CD4-positive, alpha-beta T cell treated with Interleukin-4 for 4 hours (primary cell): Measurements from ENCODE around the gene SLK.

ENCODE experiments used
- DNase-seq: peaks from one replicate; pipeline ENCODE4 v3.0.0-alpha.2; 2020

The SLK gene

GRCh38 chr10:104034401-104035193 is 67.7 kb downstream of the SLK start:
- no peak for DNase-seq

DNA sequence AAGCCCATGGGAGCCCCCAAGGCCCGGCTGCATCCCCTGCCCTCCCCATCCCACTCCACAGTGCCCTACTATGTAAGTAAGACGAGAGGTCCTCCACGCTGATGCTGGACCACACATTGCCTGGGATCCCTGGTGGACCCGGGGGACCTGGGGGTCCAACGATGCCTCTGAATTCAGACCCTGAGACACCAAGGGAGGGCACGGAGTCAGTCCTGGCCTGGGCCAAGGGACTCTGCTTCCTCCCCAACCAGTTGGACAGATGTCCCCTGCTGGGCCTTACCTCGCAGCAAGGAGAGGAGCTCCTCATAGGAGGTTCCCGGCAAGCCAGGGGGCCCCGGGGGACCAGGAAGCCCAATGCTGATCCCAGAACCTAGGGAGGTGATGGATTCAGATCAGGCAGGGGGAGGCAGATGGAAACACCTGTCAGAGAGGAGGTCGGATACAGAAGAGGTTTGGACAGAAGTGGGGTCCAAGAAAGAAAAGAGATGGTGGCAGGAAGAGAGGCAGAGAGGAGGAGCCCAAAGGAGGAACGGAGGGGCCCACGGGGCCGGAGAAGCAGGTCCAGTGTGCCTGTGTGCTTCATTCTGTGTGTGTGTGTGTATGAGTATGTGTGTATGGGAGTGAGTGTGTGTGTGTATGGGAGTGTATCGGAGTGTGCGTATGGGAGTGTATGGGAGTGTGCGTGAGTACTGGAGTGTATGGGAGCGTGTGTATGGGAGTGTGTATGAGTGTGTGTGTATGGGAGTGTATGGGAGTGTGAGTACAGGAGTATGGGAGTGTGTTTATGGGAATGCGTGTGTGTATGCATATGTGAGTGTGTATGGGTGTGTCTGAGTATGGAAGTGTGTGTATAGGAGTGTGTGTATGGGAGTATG is 68.5 kb downstream of the SLK start:
- no peak for DNase-seq

- no peak for DNase-seq
Measured at GRCh38 chr10:104036069-104036384, 69.1 kb downstream of the SLK start.

GRCh38 chr10:104036518-104037260 is 69.7 kb downstream of the SLK start:
- DNase-seq = no peak

DNA sequence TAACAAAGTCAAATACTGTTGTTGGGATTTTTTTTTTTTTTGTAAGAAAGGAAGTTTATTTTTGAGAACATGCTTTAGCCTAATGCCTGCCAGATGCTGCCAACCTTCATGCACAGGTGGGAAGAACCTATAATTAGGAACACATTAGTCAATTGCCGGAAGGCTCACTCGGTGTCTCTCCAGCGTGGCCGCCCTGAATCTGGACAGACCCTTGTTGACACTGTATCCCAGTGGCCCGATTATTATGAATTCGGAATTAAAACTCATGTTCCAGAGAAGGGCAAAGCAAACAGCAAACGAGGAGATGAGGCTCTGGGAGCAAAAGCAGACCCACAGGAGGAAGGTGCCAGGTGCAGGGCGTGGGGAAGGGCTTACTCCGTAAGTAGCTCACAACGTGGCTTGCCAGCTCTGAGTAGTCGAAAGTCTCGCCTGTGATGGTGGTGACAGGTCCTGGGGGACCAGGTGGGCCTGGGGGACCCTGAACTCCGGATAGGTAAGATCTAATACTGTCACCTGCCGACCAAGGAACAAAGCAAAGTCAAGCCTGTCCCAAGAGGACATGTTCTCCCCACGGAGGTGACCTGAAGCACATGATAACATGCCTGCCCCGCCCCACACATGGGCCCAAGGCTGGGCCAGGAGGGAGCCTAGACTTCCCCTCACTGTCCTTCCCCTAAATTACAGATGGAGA is 70.5 kb downstream of the SLK start:
- no peak for DNase-seq

DNA sequence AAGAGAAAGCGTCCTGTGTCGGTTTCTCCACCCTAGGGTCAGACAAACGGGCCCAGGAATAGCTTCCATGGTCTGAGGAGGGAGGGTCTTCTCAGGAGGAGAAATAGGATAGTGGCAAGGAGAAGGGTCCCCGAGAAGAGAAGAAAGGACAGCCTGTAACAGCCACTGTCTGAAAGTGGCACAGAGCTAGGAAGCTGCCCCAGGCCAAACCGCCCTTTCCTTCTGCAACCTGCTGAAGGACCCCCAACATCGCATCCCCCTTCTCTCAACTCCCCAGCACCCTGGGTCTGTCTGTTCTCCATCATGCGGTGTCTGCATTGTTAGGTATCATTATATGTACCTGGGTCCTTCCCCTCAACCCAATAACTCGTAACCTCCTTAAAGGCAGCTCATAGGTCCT is 71.6 kb downstream of the SLK start:
- DNase-seq = no peak

GRCh38 chr10:104038958-104039752 is 72.2 kb downstream of the SLK start:
- DNase-seq = no peak

- no peak for DNase-seq
Measured at GRCh38 chr10:104040382-104040781, 73.4 kb downstream of the SLK start.

GRCh38 chr10:104040862-104041789 is 74.2 kb downstream of the SLK start:
- DNase-seq = no peak

DNA sequence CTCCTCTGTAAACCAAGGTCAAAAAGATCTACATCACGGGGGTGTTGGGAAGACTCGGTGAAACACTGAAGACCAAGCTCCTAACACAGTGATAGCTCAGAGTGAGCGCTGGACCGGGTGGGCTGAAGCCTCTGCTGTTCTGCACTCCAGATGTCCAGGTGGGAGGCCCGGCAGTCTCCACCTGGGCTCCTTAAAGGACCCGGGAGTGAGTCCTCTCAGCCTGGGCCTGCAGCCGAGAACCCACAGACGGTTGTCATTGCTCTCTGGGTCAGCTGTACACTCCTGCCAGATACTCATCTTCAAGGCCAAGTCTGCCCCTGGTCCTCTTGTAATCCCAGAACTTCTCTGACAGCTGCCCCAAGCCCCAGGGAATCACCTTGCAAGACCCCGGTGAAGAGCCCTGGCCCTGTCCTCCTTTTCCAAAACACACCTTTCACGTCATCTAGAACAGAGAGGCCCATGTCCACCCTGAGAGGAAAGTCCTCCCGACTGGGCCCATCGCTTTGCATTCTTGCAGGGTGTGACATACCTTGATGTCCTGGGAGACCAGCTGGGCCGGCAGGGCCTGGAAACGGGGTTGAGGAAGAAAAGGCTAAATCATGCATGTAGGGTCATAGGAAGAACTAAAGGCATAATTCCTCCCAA is 75.1 kb downstream of the SLK start:
- DNase-seq = no peak

DNA sequence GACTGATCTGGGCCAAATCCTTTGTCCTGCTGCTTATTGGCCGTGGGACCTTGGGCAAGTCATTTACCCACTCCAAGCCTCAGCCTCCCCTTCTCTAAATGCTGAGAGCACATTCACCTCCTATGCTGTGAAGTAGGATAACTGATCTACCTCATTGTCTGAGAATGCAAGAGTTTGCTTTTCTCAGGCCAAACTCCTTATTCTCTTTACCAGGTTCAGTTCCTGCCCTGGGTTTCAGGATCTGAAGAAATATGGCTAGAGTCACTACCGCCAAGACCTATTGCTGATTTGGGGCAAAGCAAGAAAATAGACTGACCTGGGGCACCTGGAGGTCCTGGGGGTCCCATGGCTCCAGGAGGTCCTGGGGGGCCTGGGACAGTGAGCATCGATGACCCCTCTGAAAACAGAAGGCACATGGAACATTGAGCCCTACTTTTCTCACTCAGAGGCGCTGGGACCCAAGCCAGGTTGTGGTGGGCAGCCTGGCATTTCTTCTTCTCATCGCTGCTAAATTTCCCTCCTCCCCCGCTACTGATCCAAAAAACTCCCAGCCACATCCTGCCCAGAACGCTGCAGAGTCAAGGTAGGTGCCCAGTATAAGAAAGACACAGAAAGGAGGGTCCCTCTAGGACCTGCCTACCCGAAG is 76.4 kb downstream of the SLK start:
- no peak for DNase-seq

- DNase-seq = no peak
Measured at GRCh38 chr10:104043854-104044253, 76.9 kb downstream of the SLK start.

DNA sequence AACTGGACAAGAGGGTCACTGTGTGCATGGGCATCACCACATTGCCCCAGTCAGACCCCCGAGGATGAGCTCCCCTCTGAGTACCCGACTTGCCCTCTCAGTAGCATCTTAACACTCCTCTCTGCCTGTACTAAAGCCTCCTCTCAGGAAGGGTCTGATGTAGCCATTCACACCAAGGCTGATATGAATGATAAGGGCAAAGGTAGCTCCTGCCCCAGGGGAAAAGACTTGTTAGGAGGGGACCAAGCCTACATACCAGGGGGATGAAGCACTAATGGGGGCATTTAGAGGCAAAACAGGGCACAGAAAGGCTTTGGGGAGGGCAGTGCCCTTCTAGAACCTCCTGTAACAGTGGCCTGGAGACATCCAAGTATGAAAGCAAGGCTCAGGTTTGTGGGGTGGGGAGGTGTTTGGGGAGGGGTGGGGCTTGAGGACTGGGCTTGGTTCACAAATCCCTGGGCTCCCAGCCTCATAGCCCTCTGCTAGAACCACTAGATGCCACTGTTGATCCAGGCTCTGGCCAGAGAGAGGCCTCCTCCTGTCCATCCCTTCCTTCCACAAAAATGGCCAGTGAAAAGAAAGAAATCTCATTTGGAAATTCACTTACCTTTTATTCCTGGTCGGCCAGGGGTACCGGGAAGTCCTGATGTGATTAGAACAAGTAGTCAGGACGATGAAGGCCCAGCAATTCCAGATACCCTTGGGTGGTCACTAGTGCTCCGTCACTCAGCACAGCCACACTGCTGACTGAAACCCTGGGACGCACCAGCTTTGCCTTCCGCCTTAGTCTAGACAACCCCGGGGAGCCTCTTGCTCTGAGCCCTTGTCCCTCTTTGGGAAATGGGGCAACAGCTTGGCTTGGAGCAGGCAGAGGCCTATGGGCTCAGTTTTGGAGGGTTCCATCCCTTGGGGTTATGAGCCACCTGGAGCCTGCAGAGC is 78.5 kb downstream of the SLK start:
- DNase-seq = no peak

- DNase-seq = no peak
Measured at GRCh38 chr10:104046651-104047050, 79.7 kb downstream of the SLK start.

- no peak for DNase-seq
Measured at GRCh38 chr10:104049504-104050250, 82.7 kb downstream of the SLK start.

GRCh38 chr10:104052431-104052830 is 85.5 kb downstream of the SLK start:
- DNase-seq = no peak

- no peak for DNase-seq
Measured at GRCh38 chr10:104053201-104053600, 86.3 kb downstream of the SLK start.

DNA sequence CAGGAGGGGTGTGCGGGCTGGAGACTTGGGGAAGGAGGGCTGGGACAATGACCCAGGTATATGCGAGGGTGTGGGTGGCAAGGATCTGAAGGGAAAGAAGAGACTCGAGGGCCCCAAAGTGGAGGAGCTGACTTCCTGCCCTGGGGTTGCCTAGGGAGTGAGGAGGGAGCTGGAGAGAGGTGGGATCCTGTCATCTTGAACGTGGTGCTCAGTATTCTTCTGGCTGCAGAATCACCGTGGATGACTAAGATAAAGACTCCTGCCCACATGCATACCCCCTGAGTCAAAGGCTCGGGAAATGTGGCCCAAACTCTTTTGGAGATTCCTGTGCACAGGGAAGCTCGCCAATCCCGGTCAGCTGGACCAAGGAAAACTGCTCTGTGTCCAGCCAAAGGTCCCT is 87.5 kb downstream of the SLK start:
- no peak for DNase-seq
